Keratinocyte (primary cell): ENCODE data around the gene DLGAP1. TPM values are rescaled to one million over a fixed set of nuclear protein-coding genes. Genes with fewer than 3 reads are reported as not detected.

ENCODE experiments used
- DNase-seq: peaks from one replicate; pipeline ENCODE4 v3.0.0-alpha.2; 2011; ENCODE audit warnings: low read depth, missing footprints, low spot score
- FAIRE-seq: peaks from 2 replicates; lab custom pipeline; 2011; peaks lifted over from hg19 to GRCh38; lab: Jason Lieb, UNC
- H2AFZ ChIP-seq: 2 replicates; pipeline ENCODE4 v1.6.0; 2012; ENCODE audit warnings: low read length, control low read depth, inconsistent platforms; ENCODE audit not compliant: control insufficient read depth
- H3K27ac ChIP-seq: 2 replicates; pipeline ENCODE4 v1.5.1; 2011; ENCODE audit warnings: low read length; ENCODE audit not compliant: control insufficient read depth, insufficient read depth
- H3K27me3 ChIP-seq: 3 replicates; pipeline ENCODE4 v1.6.0; 2011; ENCODE audit warnings: low read length; ENCODE audit not compliant: control insufficient read depth, insufficient read depth; ENCODE audit errors: extremely low read depth
- H3K36me3 ChIP-seq, 2 experiments: 2 replicates in 1 of 2; 3 replicates in 1 of 2; pipeline ENCODE4 v1.5.1; 2011; ENCODE audit warnings: low read length in 2 of 2, mild to moderate bottlenecking in 1 of 2; ENCODE audit not compliant: control insufficient read depth in 2 of 2, insufficient read depth in 2 of 2; ENCODE audit errors: extremely low read depth in 1 of 2
- H3K4me1 ChIP-seq: 3 replicates; pipeline ENCODE4 v1.5.1; 2011; ENCODE audit warnings: low read length; ENCODE audit not compliant: control insufficient read depth, insufficient read depth; ENCODE audit errors: extremely low read depth
- H3K4me2 ChIP-seq: 3 replicates; pipeline ENCODE4 v1.6.0; 2011; ENCODE audit warnings: low read depth, low read length; ENCODE audit not compliant: control insufficient read depth, insufficient read depth; ENCODE audit errors: extremely low read depth
- H3K4me3 ChIP-seq, 3 experiments: fragments of 200-600 bp in 1 of 3; sonication (generic) in 1 of 3; 2 replicates in 2 of 3; 3 replicates in 1 of 3; pipeline ENCODE4 v1.5.1; 2011 to 2016; ENCODE audit warnings: low read length in 3 of 3, mild to moderate bottlenecking in 3 of 3, control low read depth in 2 of 3, inconsistent platforms in 1 of 3, low read depth in 1 of 3, mixed read lengths in 1 of 3, mixed run types in 1 of 3, moderate library complexity in 1 of 3; ENCODE audit not compliant: control insufficient read depth in 2 of 3, insufficient read depth in 2 of 3; ENCODE audit errors: extremely low read depth in 1 of 3
- H3K79me2 ChIP-seq: 2 replicates; pipeline ENCODE4 v1.6.0; 2012; ENCODE audit warnings: low read length; ENCODE audit not compliant: control insufficient read depth, insufficient read depth
- H3K9ac ChIP-seq: 3 replicates; pipeline ENCODE4 v1.6.0; 2011; ENCODE audit warnings: low read length; ENCODE audit not compliant: control insufficient read depth, insufficient read depth; ENCODE audit errors: extremely low read depth
- H3K9me1 ChIP-seq: 3 replicates; pipeline ENCODE4 v1.6.0; 2011; ENCODE audit warnings: low read length; ENCODE audit not compliant: control insufficient read depth, insufficient read depth; ENCODE audit errors: extremely low read depth
- H3K9me3 ChIP-seq: 2 replicates; pipeline ENCODE4 v1.5.1; 2012; ENCODE audit warnings: low read depth, low read length; ENCODE audit not compliant: control insufficient read depth
- H4K20me1 ChIP-seq: 3 replicates; pipeline ENCODE4 v1.6.0; 2011; ENCODE audit warnings: low read length; ENCODE audit not compliant: control insufficient read depth, insufficient read depth; ENCODE audit errors: extremely low read depth
- EZH2 ChIP-seq: IDR thresholded peaks from one replicate; pipeline ENCODE4 v1.6.1; 2012; ENCODE audit warnings: inconsistent platforms, mild to moderate bottlenecking, low read length, moderate library complexity
- dilution Hi-C: fragments of 300-500 bp; cut with MboI; formaldehyde crosslinking; loops from one replicate; pipeline ENCODE4 v1.7.0; 2020; ENCODE audit warnings: low sequenced_read_pairs; ENCODE audit not compliant: extremely low pct_ligation_motif_present
- polyA plus RNA-seq, 5 experiments: library from polyadenylated mRNA; depleted of rRNA in 3 of 5; stranded (reverse) in 3 of 5; stranded (forward) in 1 of 5; unstranded in 1 of 5; fragments of >200 nt; gene quantifications; 1 replicate in 1 of 5; 2 replicates in 3 of 5; 3 replicates in 1 of 5; pipeline versions ENCODE4 v1.2.1 to v1.2.3, GENCODE V29; 2011 to 2012; ENCODE audit warnings: missing spikeins in 2 of 5, low read depth in 1 of 5, low replicate concordance in 1 of 5
- TF ChIP-seq, protein P1 (sequence below), 3 experiments: IDR thresholded peaks in 1 of 3; conservative IDR thresholded peaks in 1 of 3; optimal IDR thresholded peaks in 1 of 3; 2 replicates in 2 of 3; 3 replicates in 1 of 3; pipeline versions ENCODE3 to v1.5.1; 2011; ENCODE audit warnings: low read length in 3 of 3, mild to moderate bottlenecking in 3 of 3, moderate library complexity in 2 of 3, control low read depth in 1 of 3, inconsistent platforms in 1 of 3; ENCODE audit not compliant: insufficient read depth in 2 of 3; ENCODE audit errors: extremely low read depth in 1 of 3

The DLGAP1 gene
- polyA plus RNA-seq, 1 donor (not counting 4 experiments of a cell fraction or from before 2014, with no cell fraction given): not detected

GRCh38 chr18:3747176-3747973 lies 707.7 kb downstream of the DLGAP1 start:
- H3K27ac ChIP-seq: no peak overlapping the region
- H3K4me2 ChIP-seq: no peak overlapping the region

DNA sequence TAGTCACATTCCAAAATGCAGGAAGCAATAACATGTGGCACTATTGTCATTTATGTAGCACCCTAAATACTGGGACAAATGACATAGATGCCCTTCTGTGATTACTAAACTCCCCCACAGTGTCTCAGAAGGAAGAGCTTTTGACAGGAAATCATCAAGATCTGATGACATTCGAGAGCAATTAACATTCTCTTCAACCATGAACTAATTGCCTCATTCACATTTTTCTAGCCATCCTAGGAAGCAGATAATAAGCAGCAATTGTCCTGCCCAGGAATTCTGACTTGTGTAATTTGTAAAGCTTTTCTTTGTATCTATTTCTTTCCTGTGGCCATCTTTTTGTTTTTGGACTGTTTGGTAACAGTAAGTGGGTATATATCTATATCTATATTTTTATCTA lies 712.6 kb downstream of the DLGAP1 start:
- H3K9ac ChIP-seq: no peak overlapping the region
- H3K9me3 ChIP-seq: peaks cover 2% of the 10 kb centered on the region
- no peaks in the 10 kb centered on the region for H3K79me2 ChIP-seq
- TF ChIP-seq, protein P1, sequence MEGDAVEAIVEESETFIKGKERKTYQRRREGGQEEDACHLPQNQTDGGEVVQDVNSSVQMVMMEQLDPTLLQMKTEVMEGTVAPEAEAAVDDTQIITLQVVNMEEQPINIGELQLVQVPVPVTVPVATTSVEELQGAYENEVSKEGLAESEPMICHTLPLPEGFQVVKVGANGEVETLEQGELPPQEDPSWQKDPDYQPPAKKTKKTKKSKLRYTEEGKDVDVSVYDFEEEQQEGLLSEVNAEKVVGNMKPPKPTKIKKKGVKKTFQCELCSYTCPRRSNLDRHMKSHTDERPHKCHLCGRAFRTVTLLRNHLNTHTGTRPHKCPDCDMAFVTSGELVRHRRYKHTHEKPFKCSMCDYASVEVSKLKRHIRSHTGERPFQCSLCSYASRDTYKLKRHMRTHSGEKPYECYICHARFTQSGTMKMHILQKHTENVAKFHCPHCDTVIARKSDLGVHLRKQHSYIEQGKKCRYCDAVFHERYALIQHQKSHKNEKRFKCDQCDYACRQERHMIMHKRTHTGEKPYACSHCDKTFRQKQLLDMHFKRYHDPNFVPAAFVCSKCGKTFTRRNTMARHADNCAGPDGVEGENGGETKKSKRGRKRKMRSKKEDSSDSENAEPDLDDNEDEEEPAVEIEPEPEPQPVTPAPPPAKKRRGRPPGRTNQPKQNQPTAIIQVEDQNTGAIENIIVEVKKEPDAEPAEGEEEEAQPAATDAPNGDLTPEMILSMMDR (optimal IDR thresholded peaks at IDR 0.05 in 1 of 3, IDR thresholded peaks at IDR 0.05 in 1 of 3, conservative IDR thresholded peaks at IDR 0.05 in 1 of 3; ENCODE audit: extremely low read depth in 1 of 3, insufficient read depth in 2 of 3, low read length in 3 of 3): no peak
- no peak for TF ChIP-seq EZH2
- H4K20me1 ChIP-seq: no peaks in the 10 kb centered on the region
- DNase-seq (no peak), FAIRE-seq (no peak)
- no peak overlapping the region for H3K4me2 ChIP-seq
- no peaks in the 10 kb centered on the region for H3K4me1 ChIP-seq
- H3K9me1 ChIP-seq: no peaks in the 10 kb centered on the region
- H3K4me3 ChIP-seq: no peak overlapping the region
- no peaks in the 10 kb centered on the region for H3K36me3 ChIP-seq
- no peaks in the 10 kb centered on the region for H3K27me3 ChIP-seq
- no peak overlapping the region for H3K27ac ChIP-seq
- no peak overlapping the region for H2AFZ ChIP-seq
- dilution Hi-C loops: no loop called here

More at GRCh38 chr18:3747176-3747973, 707.7 kb downstream of the DLGAP1 start:
- dilution Hi-C loops: no loop called here
- peak; percentile 43 for FAIRE-seq
- H3K4me3 ChIP-seq: no peak overlapping the region
- no peaks in the 10 kb centered on the region for H3K79me2 ChIP-seq
- H3K4me1 ChIP-seq: no peaks in the 10 kb centered on the region
- H3K9ac ChIP-seq: no peak overlapping the region
- H3K27me3 ChIP-seq: no peaks in the 10 kb centered on the region
- H3K9me3 ChIP-seq: no peaks in the 10 kb centered on the region
- no peaks in the 10 kb centered on the region for H3K36me3 ChIP-seq
- no peak for DNase-seq
- no peak overlapping the region for H2AFZ ChIP-seq
- TF ChIP-seq, protein P1 (optimal IDR thresholded peaks at IDR 0.05 in 1 of 3, IDR thresholded peaks at IDR 0.05 in 1 of 3, conservative IDR thresholded peaks at IDR 0.05 in 1 of 3; ENCODE audit: extremely low read depth in 1 of 3, insufficient read depth in 2 of 3, low read length in 3 of 3): no peak
- TF ChIP-seq EZH2: no peak
- no peaks in the 10 kb centered on the region for H3K9me1 ChIP-seq
- no peaks in the 10 kb centered on the region for H4K20me1 ChIP-seq
